ENCODE measurements around the gene LRRFIP1. TPM values are rescaled to one million over a fixed set of nuclear protein-coding genes. Genes with fewer than 3 reads are reported as not detected.

The LRRFIP1 gene
- total and polyA plus RNA-seq, 2 of the 13 experiments (the other 11 are each of a cell fraction or from before 2014, with no cell fraction given): 15.9 to 40.5 TPM

- TF ChIP-seq ZNF678 (CRISPR knock-in tag; IDR thresholded peaks at IDR 0.05): no peak
- TF ChIP-seq FOXO1 (CRISPR knock-in tag; IDR thresholded peaks at IDR 0.05): peak; percentile 37; the same call in 1 of the 2 replicates
- TF ChIP-seq DMTF1 (CRISPR knock-in tag; IDR thresholded peaks at IDR 0.05): no peak
- no peak for TF ChIP-seq ZNF644 (CRISPR knock-in tag; IDR thresholded peaks at IDR 0.05; ENCODE audit: low read depth)
- TF ChIP-seq CHCHD3 (CRISPR knock-in tag; IDR thresholded peaks at IDR 0.05): no peak
- TF ChIP-seq STAG1 (CRISPR knock-in tag; IDR thresholded peaks at IDR 0.05): peak; percentile 38; the same call in 1 of the 2 replicates
- no peak for TF ChIP-seq ZIK1 (CRISPR knock-in tag; IDR thresholded peaks at IDR 0.05; ENCODE audit: borderline replicate concordance, low read depth)
- no peak; the same call in 1 of the 2 replicates for TF ChIP-seq BORCS8-MEF2B (CRISPR knock-in tag; IDR thresholded peaks at IDR 0.05)
- TF ChIP-seq TRIM22 (IDR thresholded peaks at IDR 0.05): no peak
- TF ChIP-seq RBM22 (optimal IDR thresholded peaks at IDR 0.05; ENCODE audit: low read length): no peak
- peak; percentile 67 for TF ChIP-seq TGIF2 (CRISPR knock-in tag; IDR thresholded peaks at IDR 0.05)
- no peak for TF ChIP-seq WIZ (CRISPR knock-in tag; IDR thresholded peaks at IDR 0.05)
- TF ChIP-seq GTF3A (CRISPR knock-in tag; conservative IDR thresholded peaks at IDR 0.05): no peak
- TF ChIP-seq ZMAT3 (CRISPR knock-in tag; conservative IDR thresholded peaks at IDR 0.05): no peak
- no peak for TF ChIP-seq CREB3 (CRISPR knock-in tag; IDR thresholded peaks at IDR 0.05)
- peak; percentile 52 for TF ChIP-seq PHF8 (CRISPR knock-in tag; IDR thresholded peaks at IDR 0.05)
- TF ChIP-seq ZNF276 (CRISPR knock-in tag; IDR thresholded peaks at IDR 0.05; ENCODE audit: low read depth): 0 out of 2 replicates have a peak, but pooled peaks have one; percentile 40
- no peak for TF ChIP-seq KLF16 (CRISPR knock-in tag; IDR thresholded peaks at IDR 0.05)
- no peak for TF ChIP-seq DZIP1 (CRISPR knock-in tag; IDR thresholded peaks at IDR 0.05)
- TF ChIP-seq NBN (conservative IDR thresholded peaks at IDR 0.05): no peak
- no peak for TF ChIP-seq SMAD3 (CRISPR knock-in tag; IDR thresholded peaks at IDR 0.05)
- TF ChIP-seq MYC (CRISPR knock-in tag; IDR thresholded peaks at IDR 0.05; ENCODE audit: borderline replicate concordance): peak; percentile 33; the same call in 1 of the 2 replicates
These were observed 88.1 kb downstream of the LRRFIP1 start (continued) for GRCh38 chr2:237715459-237715947.

Data from HepG2 (cell line).